ENCODE measurements around the gene GAPT.

Gene GAPT

DNA sequence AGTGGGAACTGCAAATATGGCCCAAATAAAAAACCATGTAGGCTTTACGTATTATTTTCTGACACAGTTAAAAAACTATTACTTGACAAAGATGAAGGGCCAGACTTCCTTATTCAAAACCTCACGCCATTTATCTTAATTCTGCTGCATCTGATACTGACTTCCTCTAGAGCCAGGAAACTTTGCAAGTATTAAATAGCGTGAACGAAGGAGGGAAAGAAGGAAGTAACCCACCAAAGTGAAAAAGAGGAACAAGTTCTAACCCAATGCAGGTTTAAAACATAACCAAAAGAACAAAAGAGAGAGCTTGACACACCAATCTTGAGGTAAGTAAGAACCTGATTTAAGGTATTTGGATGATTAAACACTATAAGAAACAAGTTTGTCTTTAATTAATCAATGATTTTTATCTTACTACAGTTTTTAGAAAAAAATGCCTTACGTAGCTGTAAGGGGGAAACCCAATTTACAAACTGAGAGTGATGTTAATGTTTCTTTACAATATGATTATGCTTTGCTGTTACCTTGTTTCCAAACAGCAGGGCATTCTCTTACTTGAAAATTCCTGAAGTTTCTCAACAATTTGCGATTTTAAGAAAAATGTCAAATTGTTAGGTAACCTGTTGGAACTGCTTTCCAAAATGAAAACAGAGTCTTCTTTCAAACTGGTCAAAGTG lies at the start of gene GAPT:
Gene GAPT (plus strand): TSS at position 220 of the 677 bp plus-strand sequence. CDS start 3,102 bp downstream, outside the sequence.
- DNase-seq, result no peak

DNA sequence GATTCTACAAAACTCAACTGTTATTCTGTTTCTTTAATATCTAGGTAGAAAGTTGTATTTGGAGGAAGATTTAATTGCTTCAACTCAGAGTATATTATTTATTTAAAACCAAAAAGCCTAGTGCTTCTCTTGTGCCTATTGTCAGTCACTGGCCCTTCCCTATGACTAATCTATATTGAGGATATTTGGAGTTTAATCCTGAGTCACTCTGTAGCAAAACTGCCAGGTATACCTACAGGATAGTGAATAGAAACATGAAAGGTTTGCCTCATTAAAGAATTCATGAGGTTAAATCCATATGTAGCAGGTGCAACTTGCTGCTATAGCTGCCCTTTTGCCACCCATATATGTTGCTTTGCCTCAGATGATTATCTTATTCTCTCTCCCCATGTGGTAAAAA lies 46.4 kb upstream of the GAPT start:
- DNase-seq, result no peak

DNA sequence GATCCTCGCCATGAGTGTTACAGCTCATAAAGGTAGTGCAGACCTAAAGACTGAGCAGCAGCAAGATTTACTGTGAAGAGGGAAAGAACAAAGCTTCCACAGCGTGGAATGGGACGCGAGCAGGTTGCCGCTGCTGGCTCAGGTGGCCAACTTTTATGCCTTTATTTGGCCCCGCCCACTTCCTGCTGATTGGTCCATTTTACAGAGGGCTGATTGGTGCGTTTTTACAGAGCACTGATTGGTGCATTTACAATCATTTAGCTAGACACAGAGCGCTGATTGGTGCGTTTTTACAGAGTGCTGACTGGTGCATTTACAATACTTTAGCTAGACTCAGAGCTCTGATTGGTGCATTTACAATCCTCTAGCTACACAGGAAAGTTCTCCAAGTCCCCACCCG lies 45.2 kb upstream of the GAPT start:
- DNase-seq, result no peak

DNA sequence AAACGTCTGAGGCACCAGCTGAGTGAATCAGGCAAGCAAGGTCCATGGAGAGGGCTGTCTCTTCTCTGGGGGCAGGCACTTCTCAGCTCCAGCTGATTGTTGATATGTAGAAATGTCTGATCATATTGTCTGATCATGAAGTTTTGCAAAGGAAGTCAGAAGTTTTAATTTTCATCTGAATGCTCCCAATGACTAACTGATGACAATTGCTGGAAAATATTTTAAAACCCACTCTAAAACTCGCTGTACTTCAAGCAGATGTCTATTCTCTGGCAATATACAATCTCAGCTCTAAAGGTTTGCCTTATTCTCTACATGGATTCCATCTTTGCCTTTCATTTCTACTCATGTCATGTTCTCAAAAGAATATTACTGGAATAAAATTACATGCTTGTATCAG lies 44.0 kb upstream of the GAPT start:
- DNase-seq, result no peak

DNA sequence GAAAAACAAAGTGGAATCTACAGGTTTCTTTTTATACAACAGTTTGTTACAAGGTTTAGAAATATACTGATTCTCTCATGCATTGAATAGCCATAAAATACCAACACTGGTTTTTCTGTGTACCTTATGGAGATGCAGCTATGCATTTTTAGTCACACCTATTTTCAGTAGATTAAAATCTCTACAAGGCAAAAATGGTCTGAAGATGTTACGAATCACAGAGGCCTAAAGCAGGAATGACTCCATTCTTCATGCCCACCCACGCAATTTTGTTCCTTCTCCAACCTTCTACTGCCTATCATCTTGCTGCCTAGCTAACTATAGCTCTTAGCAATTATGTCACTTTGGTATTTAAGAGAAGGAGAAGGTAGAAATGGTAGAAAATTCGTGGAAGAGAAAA lies 41.2 kb upstream of the GAPT start:
- DNase-seq, result no peak

DNA sequence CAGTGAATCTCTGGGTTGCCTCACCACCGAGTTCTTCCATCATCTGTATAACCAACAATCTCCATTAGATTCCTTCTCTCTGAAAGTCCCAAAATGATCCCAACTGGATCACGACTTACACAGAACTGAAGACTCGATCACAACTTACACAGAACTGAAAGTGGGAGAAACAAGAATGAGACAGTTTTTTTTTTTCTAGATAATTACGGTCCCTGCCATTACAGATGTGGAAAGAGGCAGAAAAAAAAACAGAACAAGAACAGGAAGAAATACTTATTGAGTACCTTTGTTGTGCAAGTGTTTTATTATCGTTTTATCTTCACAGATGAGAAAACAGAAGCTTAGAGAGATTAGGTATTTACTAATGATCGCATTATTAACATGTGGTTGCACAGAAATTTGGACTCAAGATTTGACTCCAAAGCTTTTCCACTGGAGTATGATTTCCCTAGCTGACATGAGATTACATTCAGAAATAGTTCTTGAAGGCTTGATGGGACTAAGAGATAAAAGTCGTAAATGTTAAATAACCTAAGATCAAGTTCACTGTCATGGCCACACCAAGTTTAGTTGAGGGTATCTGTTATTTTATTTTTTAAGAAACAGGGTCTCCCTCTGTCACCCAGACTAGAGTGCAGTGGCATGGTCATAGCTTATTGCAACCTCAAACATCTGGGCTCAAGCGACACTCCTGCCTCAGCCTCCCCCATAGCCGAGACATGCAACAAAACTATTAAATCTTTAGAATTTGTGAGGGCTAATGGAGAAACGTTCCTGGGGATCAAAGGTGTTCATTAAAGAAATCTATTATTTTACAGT lies 40.2 kb upstream of the GAPT start:
- DNase-seq, result no peak

DNA sequence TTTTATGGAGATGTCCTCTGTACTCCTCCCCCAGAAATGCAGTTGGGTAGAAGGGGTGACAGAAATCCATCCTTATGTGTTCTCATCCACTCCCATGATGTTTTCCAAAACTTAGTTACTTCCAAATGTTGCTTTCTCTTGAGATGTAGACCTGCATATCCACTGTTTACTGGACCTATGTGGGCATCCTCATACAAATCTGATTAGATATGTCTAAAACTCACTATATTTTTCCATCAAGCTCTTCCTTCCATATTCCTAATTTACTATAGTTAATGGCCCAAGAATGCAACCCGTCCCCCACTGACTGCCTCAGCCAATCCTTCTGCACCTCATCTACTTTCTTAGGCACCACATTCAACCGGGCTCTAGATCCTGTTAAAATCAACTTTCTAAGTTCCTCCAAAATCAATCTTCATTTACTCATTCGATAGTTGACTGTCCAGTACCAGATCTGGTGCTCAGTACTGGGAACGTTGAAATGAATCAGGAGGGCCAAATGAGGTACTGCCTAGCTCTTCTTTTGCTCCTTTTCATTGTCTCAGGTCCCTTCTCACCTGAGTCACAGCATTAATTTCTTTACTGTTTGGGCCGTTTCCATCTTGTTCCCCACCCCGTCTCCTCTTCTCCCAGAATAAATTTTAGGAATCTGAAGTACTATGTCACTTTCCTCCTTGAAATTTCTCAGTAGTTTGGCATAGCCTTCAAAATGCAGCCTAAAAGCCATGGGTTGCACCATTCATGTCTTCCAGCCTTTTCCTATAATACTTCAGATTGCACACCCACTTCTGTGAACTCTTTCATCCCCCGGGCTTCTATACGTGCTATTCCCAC lies 39.3 kb upstream of the GAPT start:
- no peak for DNase-seq

DNA sequence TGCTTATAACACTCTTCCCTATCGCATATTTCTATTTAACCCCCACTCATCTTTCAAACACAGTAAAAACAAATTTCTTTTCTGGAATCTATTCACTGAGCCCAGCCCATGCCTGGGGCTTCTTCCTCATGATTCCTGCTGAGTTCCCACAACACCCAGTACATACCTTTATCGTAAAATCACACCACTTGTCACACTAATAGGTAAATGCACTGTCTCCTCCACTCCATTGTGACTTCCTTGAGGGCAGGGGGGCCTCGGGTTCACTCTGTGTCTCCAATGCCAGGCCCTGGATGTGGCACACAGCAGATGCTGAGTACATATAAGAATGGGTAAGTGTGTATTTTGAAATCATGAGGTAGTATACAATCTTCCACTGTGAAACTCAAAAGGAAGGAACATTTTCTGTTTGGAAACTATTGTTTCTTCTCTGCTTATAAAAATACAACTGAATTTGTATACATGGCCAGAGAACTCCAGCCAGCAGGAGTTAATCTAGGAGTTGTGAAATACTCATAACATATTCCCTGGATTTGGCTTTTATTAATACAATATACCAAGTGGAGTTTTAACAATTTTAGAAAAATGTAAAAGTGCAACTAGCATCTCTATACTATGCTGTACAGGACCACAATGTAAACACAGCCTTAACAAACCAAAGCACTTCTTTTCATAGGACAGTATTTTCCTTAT lies 38.5 kb upstream of the GAPT start:
- DNase-seq, result no peak

DNA sequence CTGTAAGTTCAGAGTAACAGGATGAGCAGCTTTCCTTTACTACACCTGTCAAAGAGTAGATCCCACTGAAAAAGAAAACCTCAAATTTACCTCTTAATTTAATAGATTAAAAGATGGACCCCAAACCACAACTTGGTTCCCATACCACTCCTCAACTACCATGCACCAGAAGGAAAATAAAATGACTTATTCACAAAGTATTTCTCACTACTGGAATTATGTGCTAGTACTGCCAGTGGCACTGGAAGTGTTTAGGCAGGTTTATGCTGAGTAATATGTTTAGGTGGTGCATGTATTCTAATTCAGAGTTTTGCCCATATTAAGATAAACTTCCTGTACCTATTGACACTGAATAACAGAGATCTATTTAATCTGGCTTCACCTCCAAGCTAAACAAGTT lies 37.9 kb upstream of the GAPT start:
- DNase-seq, result no peak

DNA sequence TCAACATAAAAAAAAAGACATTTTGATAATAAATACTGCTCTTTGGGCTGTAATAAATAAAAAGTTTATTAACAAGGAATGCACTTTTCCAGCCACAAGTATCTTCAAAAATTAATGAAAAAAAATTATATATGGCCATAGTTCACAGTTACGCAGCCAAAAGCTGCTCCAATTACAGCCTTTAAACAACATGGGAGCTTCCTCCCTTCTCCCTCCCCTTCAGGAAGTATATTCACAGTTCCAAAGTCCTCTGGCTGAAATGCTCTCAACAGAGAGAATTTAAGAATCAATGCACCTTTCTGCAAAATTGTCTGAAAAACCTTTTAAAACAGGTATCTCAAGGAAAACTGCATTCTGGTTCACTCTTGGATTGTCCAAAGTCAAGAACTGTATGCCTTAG lies 37.2 kb upstream of the GAPT start:
- DNase-seq, result no peak

DNA sequence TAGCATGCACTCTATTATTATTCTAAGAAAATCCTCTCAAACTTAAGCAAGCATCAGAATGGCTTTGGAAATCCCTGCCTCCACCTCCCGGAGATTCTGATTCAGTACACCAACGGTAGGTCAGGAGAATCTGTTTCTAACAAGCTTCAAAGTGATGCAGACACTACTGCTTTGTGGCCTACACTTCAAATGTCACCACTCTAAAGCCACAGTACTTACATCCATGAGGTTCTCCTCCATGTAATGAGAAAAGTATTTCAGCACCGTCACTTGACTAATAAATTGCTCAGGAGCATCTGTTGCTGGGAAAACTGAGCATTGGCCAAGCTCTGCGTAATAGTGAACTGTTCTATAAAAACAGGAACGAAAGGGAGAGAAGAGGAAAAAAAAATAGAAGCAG lies 36.2 kb upstream of the GAPT start:
- no peak for DNase-seq

DNA sequence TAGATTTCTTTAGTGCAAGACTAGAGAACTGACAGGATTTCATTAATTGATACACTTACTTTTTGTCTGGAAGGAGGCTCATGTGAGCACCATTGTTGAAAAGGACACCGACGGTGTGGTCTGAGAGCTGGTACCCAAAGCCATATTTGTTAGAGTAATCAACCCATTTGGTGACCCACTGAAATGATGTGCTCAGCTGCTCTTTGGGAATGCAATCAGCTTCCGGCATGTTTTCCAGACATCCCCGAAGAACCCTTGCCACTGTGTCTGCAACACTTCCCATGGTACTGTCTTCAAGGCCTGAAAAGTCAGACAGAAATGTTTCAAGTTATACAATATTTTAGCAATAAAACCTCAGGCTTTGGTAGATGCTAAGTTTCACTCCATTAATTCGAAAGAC lies 35.8 kb upstream of the GAPT start:
- no peak for DNase-seq

DNA sequence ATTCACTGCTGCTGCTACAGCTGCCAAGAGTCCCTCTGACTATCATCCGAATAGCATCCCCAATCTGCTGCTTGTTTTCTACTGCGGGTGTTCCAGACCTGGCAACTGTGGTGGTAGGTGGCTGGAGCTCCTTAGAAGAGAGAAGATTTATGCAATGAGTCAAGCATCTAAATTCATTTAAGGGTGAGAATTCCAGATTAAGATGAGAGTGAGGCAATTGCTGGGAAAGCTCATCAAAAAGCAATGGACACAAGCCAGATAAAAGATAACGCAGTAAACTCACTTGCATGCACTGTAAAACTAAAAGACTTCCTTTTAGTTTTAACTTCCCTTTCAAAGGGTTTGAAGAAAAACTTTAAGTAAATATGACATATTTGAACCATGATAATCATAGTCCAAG lies 35.2 kb upstream of the GAPT start:
- DNase-seq, result no peak

DNA sequence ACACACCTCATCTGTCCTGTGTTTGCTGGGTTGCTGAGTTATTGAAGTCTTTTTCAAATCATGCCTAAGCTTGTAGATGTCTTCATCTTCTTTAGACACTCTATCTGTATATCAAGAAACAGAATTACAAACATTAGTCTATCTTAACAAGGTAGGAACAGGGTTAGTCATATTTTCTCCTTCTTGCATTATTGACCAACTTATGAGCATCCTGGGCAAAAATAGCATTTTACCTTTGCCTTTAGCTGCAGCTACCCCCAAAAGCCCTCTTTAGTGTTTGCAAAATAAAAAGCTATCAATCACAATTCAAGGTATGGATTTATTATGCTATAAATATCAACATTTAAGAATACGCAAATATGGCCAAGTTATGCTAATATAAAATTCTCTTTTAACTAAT lies 34.7 kb upstream of the GAPT start:
- DNase-seq, result no peak

DNA sequence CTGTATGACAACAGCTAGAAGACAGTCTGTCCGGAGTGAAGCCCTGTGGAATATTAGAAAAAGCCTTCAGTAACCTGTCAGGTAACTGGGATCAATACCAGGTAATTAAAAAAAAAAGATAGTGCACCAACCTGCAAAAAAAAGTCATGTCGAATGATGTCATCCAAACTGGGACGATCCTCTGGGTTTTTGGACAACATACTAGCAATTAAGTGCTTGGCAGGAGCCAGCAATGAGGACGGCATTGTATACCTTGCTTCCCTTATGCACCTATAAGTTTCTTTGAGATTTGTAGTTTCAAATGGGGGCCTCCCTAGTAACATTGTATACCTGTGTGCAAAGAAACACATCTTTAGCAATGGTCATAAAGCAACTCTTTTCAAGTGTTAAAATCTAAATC lies 34.2 kb upstream of the GAPT start:
- DNase-seq, result no peak

DNA sequence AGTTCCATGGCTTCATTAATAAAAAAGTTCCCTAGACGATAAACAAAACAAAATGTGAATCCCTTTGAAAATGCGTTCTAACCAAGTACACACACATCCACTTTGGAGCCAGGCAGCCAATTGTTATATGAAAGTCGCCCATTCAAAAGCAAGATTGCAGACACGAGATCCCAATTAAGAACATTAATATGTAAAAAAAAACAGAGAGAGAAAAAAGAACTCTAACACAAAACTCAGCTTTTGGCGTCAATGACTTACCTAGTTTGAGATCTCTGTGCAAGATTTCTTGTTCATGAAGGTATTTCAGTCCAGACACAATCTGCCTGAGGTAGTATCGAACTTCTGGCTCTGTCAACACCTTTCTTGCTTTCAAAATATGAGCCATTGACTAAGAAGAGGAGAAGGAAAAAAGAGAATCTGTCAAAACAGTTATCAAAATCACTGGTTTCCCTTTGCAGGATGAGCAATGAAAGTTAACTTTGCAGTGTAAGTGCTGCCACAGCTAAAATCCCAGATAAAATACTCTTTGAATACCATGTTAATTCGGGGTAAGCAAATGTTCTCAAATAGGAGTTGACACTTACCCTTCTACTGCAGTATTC lies 33.0 kb upstream of the GAPT start:
- DNase-seq, result no peak

DNA sequence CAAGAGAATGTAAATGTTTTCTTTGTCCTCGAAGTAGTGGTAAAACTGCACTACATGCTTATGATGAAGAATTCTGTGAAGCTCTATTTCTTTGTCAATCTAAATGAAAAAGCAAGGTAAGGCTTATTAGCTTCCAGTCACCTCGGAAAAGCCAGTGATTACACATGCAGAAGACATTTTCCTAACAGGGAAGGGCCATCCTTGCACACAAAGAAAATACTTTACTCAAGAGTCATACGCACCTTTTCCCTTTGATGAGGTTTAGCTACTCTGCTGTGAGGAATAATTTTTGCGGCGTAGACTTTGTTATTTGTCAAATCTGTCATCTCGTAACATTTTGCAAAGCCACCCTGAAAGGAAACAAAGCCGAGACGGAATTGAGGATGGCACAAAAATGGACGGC lies 32.5 kb upstream of the GAPT start:
- no peak for DNase-seq

DNA sequence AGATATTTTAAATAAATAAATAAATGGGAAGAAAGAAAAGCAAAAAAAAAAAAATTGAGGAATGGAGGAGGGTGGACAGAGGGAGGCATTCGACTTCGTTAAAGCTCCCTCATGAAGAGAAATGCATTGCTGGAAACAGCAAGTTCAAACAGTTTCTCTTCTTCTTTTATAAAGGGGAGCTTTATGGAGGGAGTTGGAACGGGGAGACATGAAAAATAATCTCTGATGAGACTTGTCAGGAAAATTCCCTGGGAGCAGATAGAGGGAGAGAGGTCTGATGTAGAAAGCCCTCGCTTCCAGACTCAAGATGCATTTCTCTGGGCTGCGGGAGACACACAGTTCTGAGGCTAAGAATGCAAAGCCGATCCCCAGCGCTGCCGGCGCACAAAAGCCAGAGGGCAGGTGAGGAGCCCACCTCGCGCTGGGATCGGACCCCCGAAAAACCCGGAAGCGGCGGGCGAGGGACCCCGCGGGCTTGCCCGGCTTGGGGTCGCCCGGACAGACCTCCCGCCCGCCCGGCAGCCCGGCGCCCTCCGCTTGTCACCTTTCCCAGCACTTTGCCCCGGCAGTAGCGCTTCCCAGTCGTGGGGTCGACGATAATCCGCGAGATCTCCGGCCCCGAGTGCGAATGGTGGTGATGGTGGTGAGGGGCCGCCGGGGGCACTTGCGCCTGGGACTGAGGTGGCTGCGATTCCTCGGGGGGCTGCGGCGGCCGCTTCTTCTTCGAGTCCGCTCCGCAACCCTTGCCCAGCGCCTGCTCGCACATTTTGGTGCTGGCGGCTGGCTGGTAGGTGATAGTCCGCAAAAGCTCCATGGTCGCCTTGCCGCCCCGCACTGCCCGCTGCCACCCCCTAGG lies 31.9 kb upstream of the GAPT start:
- peak in 1 of 2 experiments; percentile 10 for DNase-seq

DNA sequence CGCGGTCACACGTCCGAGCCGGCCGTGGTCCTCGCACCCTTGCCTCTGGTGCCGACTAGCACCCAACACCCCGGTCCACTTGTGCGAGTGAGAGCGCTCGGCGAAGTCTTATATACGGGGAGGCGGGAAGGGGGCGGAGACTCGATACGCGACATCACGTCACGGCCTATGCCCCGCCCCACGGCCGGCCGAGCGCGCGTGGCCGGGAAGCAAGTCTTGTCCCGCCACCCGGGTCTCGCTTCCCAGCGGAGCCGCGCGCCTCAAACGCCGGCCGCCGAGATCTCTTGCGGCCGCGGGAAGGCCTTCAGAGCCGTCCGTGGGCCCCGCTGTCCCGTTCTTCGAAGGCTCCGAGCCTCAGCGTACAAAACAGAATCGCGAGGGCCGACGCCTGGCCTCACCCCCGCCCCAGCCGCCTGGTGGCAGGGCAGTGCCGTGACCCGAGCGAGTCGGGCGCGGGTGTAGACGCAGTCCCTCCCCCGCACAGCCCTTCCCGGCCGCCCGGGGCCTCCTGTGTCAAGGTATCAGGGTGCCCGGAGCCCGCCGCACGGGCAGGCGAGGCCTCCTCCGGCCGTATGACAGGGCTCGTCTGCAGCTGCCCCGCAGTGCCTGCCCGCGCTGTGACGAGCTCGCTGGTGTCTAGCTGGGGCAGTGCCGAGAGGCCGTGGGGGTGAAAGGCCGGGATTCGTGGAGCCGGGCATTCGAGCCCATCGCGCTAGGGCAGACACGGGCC lies 31.1 kb upstream of the GAPT start, which contains the start of gene PLK2:
Gene PLK2 (minus strand): TSS at position 85 of the 730 bp plus-strand sequence. CDS start 127 bp downstream, outside the sequence.
- DNase-seq, result peak; percentile 89 to 92

DNA sequence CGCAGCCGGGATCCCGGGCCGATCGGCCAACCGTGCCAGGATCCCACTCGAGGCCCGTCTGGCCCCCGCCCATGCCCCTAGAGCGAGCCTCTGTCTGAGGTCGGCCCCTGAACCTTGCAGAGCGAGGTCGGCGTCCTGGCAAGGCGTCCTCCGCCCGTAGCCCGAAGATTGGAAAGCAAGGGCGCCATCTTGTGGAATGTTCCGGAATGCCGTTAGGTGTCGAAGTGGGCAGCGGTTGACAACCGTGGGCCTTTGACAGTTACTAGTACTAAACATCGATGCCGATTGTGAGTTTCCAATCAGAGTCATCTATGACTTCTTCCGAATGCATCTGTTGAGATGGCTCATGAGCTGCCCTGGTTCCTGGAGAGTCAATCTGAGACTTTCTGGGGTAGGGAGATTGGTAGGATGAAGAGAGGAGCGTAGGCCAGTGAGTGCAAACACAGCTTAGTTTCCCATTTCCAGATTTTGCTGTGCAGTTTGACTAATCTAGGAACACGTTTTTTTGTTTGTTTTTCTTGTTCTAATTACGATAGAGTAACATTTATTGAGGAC lies 30.4 kb upstream of the GAPT start:
- peak; percentile 85 to 88 for DNase-seq

Data from stimulated activated CD4-positive, alpha-beta T cell treated with anti-CD3 and anti-CD28 coated beads, Interleukin-4, amount 100 ng/mL, for 4 hours (primary cell).